C4-2B (cell line): ENCODE results near the gene FBXW11.

ENCODE experiments used
- ZFX ChIP-seq: fragments of 450-650 bp; IDR thresholded peaks from 2 replicates; pipeline ENCODE4 v1.6.1; 2017
- TF ChIP-seq, protein P1 (sequence below): fragments of 450-650 bp; conservative IDR thresholded peaks from 2 replicates; pipeline ENCODE4 v1.5.1; 2017; ENCODE audit warnings: mild to moderate bottlenecking

DNA sequence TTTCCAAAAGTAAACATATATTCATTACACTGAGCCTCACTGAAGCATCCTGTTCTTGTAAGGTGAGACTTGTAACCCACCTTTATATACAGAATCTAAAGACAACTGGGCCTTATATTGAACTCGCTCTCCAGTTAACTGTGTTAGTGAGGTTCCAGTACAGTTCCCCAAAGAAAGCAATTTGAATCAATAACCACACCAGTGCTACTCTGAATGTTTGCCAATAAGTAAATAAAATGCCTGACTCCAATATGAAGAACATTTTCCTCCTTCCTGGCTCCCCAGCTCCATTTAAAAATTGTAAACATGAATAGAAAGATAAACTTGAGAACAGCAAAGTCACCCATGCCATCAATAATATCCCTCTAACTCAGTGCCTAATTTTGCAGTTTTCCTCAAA is 50.1 kb downstream of the FBXW11 start:
- TF ChIP-seq, protein P1, sequence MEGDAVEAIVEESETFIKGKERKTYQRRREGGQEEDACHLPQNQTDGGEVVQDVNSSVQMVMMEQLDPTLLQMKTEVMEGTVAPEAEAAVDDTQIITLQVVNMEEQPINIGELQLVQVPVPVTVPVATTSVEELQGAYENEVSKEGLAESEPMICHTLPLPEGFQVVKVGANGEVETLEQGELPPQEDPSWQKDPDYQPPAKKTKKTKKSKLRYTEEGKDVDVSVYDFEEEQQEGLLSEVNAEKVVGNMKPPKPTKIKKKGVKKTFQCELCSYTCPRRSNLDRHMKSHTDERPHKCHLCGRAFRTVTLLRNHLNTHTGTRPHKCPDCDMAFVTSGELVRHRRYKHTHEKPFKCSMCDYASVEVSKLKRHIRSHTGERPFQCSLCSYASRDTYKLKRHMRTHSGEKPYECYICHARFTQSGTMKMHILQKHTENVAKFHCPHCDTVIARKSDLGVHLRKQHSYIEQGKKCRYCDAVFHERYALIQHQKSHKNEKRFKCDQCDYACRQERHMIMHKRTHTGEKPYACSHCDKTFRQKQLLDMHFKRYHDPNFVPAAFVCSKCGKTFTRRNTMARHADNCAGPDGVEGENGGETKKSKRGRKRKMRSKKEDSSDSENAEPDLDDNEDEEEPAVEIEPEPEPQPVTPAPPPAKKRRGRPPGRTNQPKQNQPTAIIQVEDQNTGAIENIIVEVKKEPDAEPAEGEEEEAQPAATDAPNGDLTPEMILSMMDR: no peak
- no peak for TF ChIP-seq ZFX
